T-helper 1 cell treated with Interleukin-12 subunit alpha and Interleukin-12 subunit beta and Interleukin-4 antibody, amounts not matched to agents 30 μg/mL and 1 μg/mL, for 36 hours (primary cell): ENCODE measurements around the gene STIMATE.

Experiments used
- H3K27ac Mint-ChIP-seq: one replicate; pipeline ENCODE4 v1.8.0; 2021; ENCODE audit warnings: mild to moderate bottlenecking, mixed read lengths
- H3K27me3 Mint-ChIP-seq: one replicate; pipeline ENCODE4 v1.8.0; 2021; ENCODE audit warnings: low read depth, mixed read lengths
- H3K36me3 Mint-ChIP-seq: one replicate; pipeline ENCODE4 v1.8.0; 2021; ENCODE audit warnings: low read depth, mixed read lengths
- H3K4me1 Mint-ChIP-seq: one replicate; pipeline ENCODE4 v1.8.0; 2021; ENCODE audit warnings: low read depth, mixed read lengths
- H3K4me3 Mint-ChIP-seq: one replicate; pipeline ENCODE4 v1.8.0; 2021; ENCODE audit warnings: mild to moderate bottlenecking, moderate library complexity, mixed read lengths
- H3K9me3 Mint-ChIP-seq: one replicate; pipeline ENCODE4 v1.8.0; 2021; ENCODE audit warnings: mixed read lengths

STIMATE gene

GRCh38 chr3:52887166-52887565 lies 10.2 kb downstream of the STIMATE start:
- H3K27ac Mint-ChIP-seq: no peak overlapping the region
- H3K4me3 Mint-ChIP-seq: no peak overlapping the region
- H3K9me3 Mint-ChIP-seq: peaks cover 3% of the 10 kb centered on the region
- peaks cover 18% of the 10 kb centered on the region for H3K36me3 Mint-ChIP-seq
- H3K4me1 Mint-ChIP-seq: peaks cover 7% of the 10 kb centered on the region
- no peaks in the 10 kb centered on the region for H3K27me3 Mint-ChIP-seq

DNA sequence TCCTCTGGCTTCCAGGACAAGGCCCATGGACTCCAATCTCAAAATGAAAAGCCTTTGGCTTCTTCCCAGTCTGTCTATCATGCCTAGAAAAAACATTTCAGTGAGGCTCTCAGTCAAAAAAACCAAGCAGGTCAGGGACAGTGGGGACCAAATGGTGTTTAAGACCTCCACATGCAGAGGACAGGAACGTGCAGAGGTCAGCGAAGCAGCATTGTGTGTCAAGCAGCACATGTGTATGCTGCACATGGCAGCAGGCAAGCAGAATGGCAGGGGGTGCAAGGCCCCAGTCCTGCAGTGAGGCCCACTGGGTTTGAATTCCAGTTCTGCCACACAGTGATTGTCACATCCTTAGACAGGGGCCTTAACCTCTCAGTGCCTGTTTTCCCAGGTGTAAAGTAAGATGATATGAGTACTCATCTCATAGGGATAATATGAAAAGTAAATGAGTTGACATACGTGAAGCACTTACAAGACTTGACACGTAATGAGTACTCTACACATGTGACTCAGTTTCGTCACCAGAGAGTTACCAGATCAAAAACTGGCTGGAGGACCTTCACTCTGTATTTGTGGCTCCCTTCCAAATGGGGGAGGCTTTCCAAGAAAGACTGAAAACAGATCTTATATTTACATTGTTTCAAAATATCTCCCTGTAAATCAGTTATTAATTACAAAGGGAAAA lies 11.2 kb downstream of the STIMATE start:
- peaks cover 5% of the 10 kb centered on the region for H3K4me1 Mint-ChIP-seq
- H3K4me3 Mint-ChIP-seq: no peak overlapping the region
- no peak overlapping the region for H3K27ac Mint-ChIP-seq
- H3K9me3 Mint-ChIP-seq: peaks cover 3% of the 10 kb centered on the region
- H3K36me3 Mint-ChIP-seq: peaks cover 18% of the 10 kb centered on the region
- H3K27me3 Mint-ChIP-seq: no peaks in the 10 kb centered on the region

DNA sequence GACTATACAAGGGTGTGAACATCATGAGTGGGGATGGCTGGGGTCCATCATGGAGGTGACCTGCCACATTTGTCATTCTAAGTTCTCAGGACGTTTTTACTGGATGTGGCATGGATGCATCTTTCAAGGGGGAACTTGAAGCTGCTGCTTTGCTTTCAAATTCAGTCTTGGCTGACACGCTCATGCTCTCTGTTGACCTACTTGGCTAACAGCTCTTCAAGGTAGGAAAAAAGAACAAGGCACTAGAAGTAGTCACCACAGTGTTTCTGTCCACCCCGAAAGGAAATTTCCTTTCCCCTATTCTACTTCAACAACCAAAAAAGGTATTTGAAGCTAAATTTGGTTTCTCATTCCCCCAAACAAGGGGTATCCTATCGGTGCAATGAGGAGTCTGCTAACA lies 15.0 kb downstream of the STIMATE start:
- H3K9me3 Mint-ChIP-seq: peaks cover 3% of the 10 kb centered on the region
- peaks cover 3% of the 10 kb centered on the region for H3K4me1 Mint-ChIP-seq
- H3K36me3 Mint-ChIP-seq: peaks cover 18% of the 10 kb centered on the region
- no peaks in the 10 kb centered on the region for H3K27me3 Mint-ChIP-seq
- no peak overlapping the region for H3K27ac Mint-ChIP-seq
- H3K4me3 Mint-ChIP-seq: no peak overlapping the region

DNA sequence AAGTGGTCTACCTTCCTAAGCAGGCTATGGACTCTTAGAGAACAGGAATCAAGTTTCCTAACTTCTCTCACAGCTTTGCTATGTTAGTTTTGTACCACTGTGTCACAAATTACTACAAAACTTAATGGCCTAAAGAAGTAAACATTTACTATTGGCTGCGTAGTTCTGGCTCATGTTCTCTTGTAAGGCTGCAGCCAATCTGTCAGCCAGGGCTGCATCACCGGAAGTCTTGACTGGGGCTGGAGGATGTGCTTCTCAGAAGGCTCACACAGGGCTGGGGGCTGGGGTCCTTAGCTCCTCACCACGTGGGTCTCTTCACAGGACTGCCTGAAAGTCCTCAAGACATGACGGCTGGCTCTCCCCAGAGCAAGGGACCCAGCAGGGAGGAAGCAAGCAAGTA lies 15.5 kb downstream of the STIMATE start:
- Mint-ChIP-seq H3K4me1 (peaks cover 3% of the 10 kb centered on the region), H3K27me3 (no peaks in the 10 kb centered on the region), H3K27ac (no peak overlapping the region), H3K36me3 (peaks cover 18% of the 10 kb centered on the region), H3K9me3 (peaks cover 3% of the 10 kb centered on the region), H3K4me3 (no peak overlapping the region)

DNA sequence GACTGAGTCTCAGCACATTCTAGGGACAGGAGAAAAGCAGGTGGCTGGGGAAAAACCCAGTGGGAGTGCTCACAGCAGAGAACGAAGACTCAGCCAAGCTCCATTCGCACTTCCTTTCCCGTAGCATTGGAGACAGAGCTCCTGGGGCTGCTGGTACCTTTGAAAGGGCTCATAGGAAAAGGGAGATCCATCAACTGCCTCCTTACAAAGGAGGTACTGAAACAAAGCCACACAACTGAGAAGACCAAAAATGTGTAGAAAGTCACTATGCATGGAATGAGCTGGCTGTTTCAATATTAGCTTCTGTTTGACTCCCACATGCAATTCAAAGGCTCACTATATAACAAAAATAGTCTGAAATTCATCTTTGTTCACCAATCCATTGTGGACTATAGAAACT lies 16.9 kb downstream of the STIMATE start:
- no peak overlapping the region for H3K4me3 Mint-ChIP-seq
- peaks cover 3% of the 10 kb centered on the region for H3K9me3 Mint-ChIP-seq
- H3K27me3 Mint-ChIP-seq: no peaks in the 10 kb centered on the region
- H3K36me3 Mint-ChIP-seq: peaks cover 7% of the 10 kb centered on the region
- peaks cover 6% of the 10 kb centered on the region for H3K4me1 Mint-ChIP-seq
- H3K27ac Mint-ChIP-seq: no peak overlapping the region

DNA sequence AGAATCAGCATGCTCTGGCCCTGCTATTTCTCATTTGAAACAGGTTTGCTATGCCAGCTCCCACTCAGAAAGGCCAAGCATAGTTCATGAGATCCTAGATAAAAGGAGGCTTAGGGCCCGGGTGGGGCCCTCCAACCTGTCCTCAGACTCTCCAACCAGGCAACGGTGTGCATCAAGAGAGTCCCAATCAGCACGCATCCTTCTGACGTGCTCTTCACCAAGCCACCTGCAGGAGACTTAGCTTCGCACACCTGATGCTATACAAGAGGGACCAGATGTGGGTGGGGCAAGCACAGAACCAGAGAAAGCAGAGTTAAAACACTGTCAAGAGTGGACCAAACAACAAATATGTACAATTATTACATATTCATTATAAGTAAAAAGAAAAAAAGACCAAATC lies 17.3 kb downstream of the STIMATE start:
- H3K4me1 Mint-ChIP-seq: peaks cover 10% of the 10 kb centered on the region
- H3K27ac Mint-ChIP-seq: no peak overlapping the region
- peaks cover 2% of the 10 kb centered on the region for H3K9me3 Mint-ChIP-seq
- H3K27me3 Mint-ChIP-seq: no peaks in the 10 kb centered on the region
- no peak overlapping the region for H3K4me3 Mint-ChIP-seq
- H3K36me3 Mint-ChIP-seq: peaks cover 3% of the 10 kb centered on the region

GRCh38 chr3:52879581-52879980 lies 17.8 kb downstream of the STIMATE start:
- peaks cover 14% of the 10 kb centered on the region for H3K4me1 Mint-ChIP-seq
- H3K27ac Mint-ChIP-seq: no peak overlapping the region
- H3K27me3 Mint-ChIP-seq: no peaks in the 10 kb centered on the region
- H3K4me3 Mint-ChIP-seq: no peak overlapping the region
- no peaks in the 10 kb centered on the region for H3K36me3 Mint-ChIP-seq
- H3K9me3 Mint-ChIP-seq: no peaks in the 10 kb centered on the region

DNA sequence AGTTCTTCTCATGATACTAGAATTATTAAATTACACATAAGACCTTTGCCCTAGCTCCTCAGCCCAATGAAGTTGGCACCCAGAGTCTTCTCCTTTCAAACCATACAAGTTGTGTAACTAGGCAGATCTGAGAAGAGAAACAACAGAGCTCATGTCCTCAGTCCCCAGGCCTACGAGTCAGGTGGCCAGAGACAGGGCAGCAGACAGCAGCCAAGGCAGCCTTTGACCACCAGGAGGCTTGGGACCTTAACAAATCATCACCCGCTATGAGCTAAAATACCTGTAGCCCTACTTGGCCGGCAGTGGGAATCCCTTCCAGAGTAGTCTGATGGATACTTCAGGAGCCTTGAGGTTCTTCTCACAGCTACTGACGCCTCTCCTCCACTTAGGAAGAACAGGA lies 18.3 kb downstream of the STIMATE start:
- Mint-ChIP-seq H3K27ac (no peak overlapping the region), H3K4me3 (no peak overlapping the region), H3K9me3 (no peaks in the 10 kb centered on the region), H3K36me3 (no peaks in the 10 kb centered on the region), H3K4me1 (peaks cover 18% of the 10 kb centered on the region), H3K27me3 (no peaks in the 10 kb centered on the region)

DNA sequence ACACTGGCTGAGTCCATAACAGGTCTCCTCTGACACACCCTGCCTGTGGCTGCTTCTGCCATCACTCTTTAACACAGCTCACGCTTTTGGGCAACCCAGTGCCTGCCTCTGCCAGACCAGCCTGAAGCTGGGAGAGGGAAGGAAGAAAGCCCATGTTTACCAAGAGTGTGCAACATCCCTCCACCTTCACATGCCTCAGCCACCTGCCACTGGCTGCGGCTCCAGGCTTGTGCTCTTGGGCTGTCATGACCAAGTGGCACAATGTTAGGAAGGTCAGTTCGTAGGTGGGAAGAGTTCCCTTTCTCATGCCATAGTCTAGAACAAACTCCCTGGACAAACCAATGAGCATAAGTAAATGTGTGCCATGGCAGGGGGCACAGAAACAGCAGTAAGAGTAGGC lies 20.3 kb downstream of the STIMATE start:
- Mint-ChIP-seq H3K36me3 (no peaks in the 10 kb centered on the region), H3K9me3 (no peaks in the 10 kb centered on the region), H3K27me3 (no peaks in the 10 kb centered on the region), H3K4me1 (peaks cover 21% of the 10 kb centered on the region), H3K27ac (no peak overlapping the region), H3K4me3 (no peak overlapping the region)

DNA sequence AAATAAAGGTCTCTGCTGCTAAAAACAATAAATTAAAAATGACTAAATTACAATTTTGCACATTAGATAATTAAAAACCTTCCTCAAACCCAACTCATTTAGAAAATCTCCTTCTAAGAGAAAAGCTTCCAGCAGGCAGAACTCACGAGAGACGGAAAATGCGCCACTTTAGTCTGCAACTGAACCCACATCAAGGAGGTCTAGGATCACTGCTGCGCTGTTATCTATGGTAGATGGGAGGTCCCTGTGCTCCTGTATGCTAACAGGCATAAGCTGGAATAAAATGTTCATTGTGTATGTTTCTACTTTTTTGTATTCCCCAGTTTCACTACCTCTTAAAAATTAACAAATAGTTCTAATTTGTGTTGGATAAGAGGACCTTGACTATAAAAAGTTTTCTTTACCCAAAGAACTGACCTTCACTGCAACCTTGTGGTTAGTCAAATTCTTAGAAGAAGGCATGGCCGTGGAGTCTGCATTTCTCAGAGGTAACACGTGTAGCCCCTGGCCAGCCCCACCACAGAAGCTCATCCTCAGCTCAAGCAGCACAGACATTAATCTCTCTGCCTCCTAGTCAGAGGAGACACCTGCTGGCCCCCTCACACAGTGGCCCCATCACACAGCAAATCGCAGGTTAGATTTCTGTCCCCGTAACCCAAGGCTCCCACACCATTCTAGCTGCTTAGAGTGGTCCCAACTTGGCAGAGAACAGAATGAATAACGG lies 22.3 kb downstream of the STIMATE start:
- no peaks in the 10 kb centered on the region for H3K9me3 Mint-ChIP-seq
- peaks cover 20% of the 10 kb centered on the region for H3K4me1 Mint-ChIP-seq
- no peak overlapping the region for H3K4me3 Mint-ChIP-seq
- H3K36me3 Mint-ChIP-seq: no peaks in the 10 kb centered on the region
- no peak overlapping the region for H3K27ac Mint-ChIP-seq
- H3K27me3 Mint-ChIP-seq: no peaks in the 10 kb centered on the region

GRCh38 chr3:52874160-52874701 lies 23.1 kb downstream of the STIMATE start:
- no peaks in the 10 kb centered on the region for H3K36me3 Mint-ChIP-seq
- peaks cover 20% of the 10 kb centered on the region for H3K4me1 Mint-ChIP-seq
- no peak overlapping the region for H3K27ac Mint-ChIP-seq
- H3K27me3 Mint-ChIP-seq: no peaks in the 10 kb centered on the region
- no peaks in the 10 kb centered on the region for H3K9me3 Mint-ChIP-seq
- H3K4me3 Mint-ChIP-seq: no peak overlapping the region

DNA sequence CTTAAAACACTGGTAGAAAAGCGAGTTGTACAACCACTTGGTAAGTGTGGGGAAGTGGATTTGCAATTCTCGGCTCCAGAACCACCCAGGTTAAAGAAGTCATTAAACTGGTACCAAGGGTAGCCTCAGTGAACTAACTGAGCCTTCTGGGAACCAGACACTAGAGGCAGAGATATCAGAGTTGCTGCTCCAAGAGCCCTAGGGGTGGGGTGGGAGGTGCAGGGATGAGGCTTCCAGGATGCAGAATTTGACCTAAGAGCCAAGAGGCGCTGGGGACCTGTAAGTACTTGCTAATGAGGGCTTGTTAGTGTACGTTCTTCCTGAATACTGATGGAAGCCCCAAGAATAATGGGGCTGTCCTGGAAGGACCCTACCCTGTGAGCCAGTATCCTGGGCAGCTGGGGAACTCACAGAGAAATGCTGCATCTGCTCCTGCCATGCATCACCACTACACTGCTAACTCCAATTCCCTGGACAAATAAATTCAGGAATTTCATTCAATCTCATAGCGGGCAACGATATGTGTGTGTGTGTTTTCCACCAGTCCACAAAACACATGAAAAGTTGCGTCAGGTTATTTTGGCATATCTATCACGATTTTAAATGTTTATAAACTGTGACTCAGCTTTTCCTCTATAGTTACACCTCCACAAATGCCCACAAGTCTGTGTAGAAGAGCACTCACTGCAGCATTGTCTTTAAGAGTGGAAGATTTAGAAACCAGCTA lies 23.8 kb downstream of the STIMATE start:
- H3K27me3 Mint-ChIP-seq: no peaks in the 10 kb centered on the region
- H3K36me3 Mint-ChIP-seq: no peaks in the 10 kb centered on the region
- H3K9me3 Mint-ChIP-seq: no peaks in the 10 kb centered on the region
- no peak overlapping the region for H3K27ac Mint-ChIP-seq
- H3K4me1 Mint-ChIP-seq: peaks cover 20% of the 10 kb centered on the region
- no peak overlapping the region for H3K4me3 Mint-ChIP-seq

GRCh38 chr3:52872245-52872644 lies 25.1 kb downstream of the STIMATE start:
- Mint-ChIP-seq H3K9me3 (no peaks in the 10 kb centered on the region), H3K27ac (no peak overlapping the region), H3K4me1 (peaks cover 20% of the 10 kb centered on the region), H3K4me3 (no peak overlapping the region), H3K36me3 (no peaks in the 10 kb centered on the region), H3K27me3 (no peaks in the 10 kb centered on the region)

DNA sequence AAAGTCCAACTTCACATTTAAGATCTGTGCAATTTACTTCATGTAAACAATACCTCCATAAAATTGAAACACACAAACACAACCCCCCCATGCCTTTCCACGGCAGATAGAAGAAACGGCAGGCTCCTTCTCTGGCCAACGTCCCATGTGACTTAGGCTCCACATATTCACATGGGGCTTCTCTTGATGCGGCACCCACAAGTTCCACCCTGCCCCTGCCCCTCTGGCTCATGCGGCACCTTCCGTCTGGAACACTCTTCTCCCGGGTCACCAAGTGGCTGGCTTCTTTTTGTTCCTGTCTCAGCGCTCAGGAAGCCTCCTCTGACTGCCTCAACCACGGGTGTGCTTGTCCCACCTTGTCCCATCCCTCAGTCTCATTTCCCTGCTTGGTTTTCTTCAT lies 25.6 kb downstream of the STIMATE start:
- no peaks in the 10 kb centered on the region for H3K27me3 Mint-ChIP-seq
- peaks cover 20% of the 10 kb centered on the region for H3K4me1 Mint-ChIP-seq
- H3K9me3 Mint-ChIP-seq: no peaks in the 10 kb centered on the region
- H3K36me3 Mint-ChIP-seq: no peaks in the 10 kb centered on the region
- H3K27ac Mint-ChIP-seq: no peak overlapping the region
- no peak overlapping the region for H3K4me3 Mint-ChIP-seq

DNA sequence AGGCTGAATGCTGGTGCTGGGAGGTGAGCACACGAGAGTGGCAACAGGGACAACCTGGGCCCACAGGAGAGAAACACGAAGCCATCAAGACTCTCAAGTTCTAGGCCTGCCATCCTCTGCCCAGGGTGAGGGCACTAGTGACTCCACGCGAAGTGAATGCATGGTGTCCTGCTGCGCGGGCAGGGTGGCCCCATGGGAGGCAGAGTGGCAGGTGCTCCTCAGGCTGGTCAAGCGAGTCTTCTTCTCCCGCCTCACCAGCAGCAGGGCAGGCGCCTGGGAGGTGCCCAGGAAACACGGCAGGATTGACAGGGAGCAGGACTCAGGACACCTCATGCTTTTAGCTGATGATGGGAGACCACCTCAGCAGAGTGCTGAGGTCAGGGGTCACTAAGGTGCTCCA lies 26.9 kb downstream of the STIMATE start:
- H3K4me1 Mint-ChIP-seq: peaks cover 17% of the 10 kb centered on the region
- no peak overlapping the region for H3K27ac Mint-ChIP-seq
- no peaks in the 10 kb centered on the region for H3K27me3 Mint-ChIP-seq
- no peak overlapping the region for H3K4me3 Mint-ChIP-seq
- peaks cover 8% of the 10 kb centered on the region for H3K9me3 Mint-ChIP-seq
- peaks cover 7% of the 10 kb centered on the region for H3K36me3 Mint-ChIP-seq
